HepG2 (cell line): ENCODE data around the gene VSX1. TPM values are rescaled to one million over a fixed set of nuclear protein-coding genes. Genes with fewer than 3 reads are reported as not detected.

Experiments used
- CBX5 ChIP-seq: sonication (generic); formaldehyde crosslinking; IDR thresholded peaks from 2 replicates; pipeline ENCODE4 v1.4.0; 2020; ENCODE audit warnings: missing genetic modification reagents, borderline replicate concordance
- ERF ChIP-seq: IDR thresholded peaks from 2 replicates; pipeline ENCODE4 v1.6.1; 2018; ENCODE audit warnings: missing biosample characterization, missing genetic modification reagents
- HDAC2 ChIP-seq: sonication (generic); formaldehyde crosslinking; IDR thresholded peaks from 2 replicates; pipeline ENCODE4 v1.4.0; 2020; ENCODE audit warnings: missing genetic modification reagents
- HNRNPUL1 ChIP-seq: fragments of 200-400 bp; formaldehyde crosslinking; IDR thresholded peaks from 2 replicates; pipeline ENCODE4 v1.6.1; 2017; ENCODE audit warnings: low read depth, mild to moderate bottlenecking, low read length, moderate library complexity
- IRF2 ChIP-seq: IDR thresholded peaks from 2 replicates; pipeline ENCODE4 v1.6.1; 2018; ENCODE audit warnings: missing genetic modification reagents, missing compliant biosample characterization
- IRX3 ChIP-seq: sonication (generic); formaldehyde crosslinking; IDR thresholded peaks from 2 replicates; pipeline ENCODE4 v1.8.1; 2023; ENCODE audit warnings: mild to moderate bottlenecking, low read depth, missing genetic modification reagents, borderline replicate concordance
- ISL2 ChIP-seq: sonication (generic); formaldehyde crosslinking; IDR thresholded peaks from 2 replicates; pipeline ENCODE4 v1.5.0; 2020; ENCODE audit warnings: missing genetic modification reagents
- MEIS1 ChIP-seq: sonication (generic); formaldehyde crosslinking; IDR thresholded peaks from 2 replicates; pipeline ENCODE4 v1.9.0; 2021; ENCODE audit warnings: mild to moderate bottlenecking, missing genetic modification reagents, moderate library complexity, borderline replicate concordance
- STAG1 ChIP-seq: sonication (generic); formaldehyde crosslinking; IDR thresholded peaks from 2 replicates; pipeline ENCODE4 v1.4.0; 2020; ENCODE audit warnings: missing genetic modification reagents
- XRCC5 ChIP-seq: fragments of 200-400 bp; formaldehyde crosslinking; optimal IDR thresholded peaks from 2 replicates; pipeline ENCODE3; 2017; ENCODE audit warnings: mild to moderate bottlenecking, low read length
- YEATS4 ChIP-seq: sonication (generic); formaldehyde crosslinking; IDR thresholded peaks from 2 replicates; pipeline ENCODE4 v1.4.0; 2020; ENCODE audit warnings: missing genetic modification reagents, borderline replicate concordance
- ZFY ChIP-seq: sonication (generic); formaldehyde crosslinking; IDR thresholded peaks from 2 replicates; pipeline ENCODE4 v1.4.0; 2020; ENCODE audit warnings: missing genetic modification reagents
- ZNF337 ChIP-seq: sonication (generic); formaldehyde crosslinking; IDR thresholded peaks from 2 replicates; pipeline ENCODE4 v1.5.1; 2020; ENCODE audit warnings: missing genetic modification reagents, low read depth, mild to moderate bottlenecking, borderline replicate concordance
- ZNF746 ChIP-seq: sonication (generic); formaldehyde crosslinking; IDR thresholded peaks from 2 replicates; pipeline ENCODE4 v1.8.0; 2022; ENCODE audit warnings: mild to moderate bottlenecking, missing genetic modification reagents
- ZNF782 ChIP-seq: sonication (generic); formaldehyde crosslinking; IDR thresholded peaks from 2 replicates; pipeline ENCODE4 v1.4.0; 2020; ENCODE audit warnings: missing genetic modification reagents, mild to moderate bottlenecking, borderline replicate concordance
- polyA plus RNA-seq, 8 experiments: library from polyadenylated mRNA; depleted of rRNA in 3 of 8; stranded (reverse) in 7 of 8; unstranded in 1 of 8; fragments of >200 nt; fragmentation: Illumina TruSeq in 4 of 8; extraction: Trizol in 4 of 8; gene quantifications; 2 replicates each; pipeline versions ENCODE4 v1.2.1 to v1.2.3, GENCODE V29; 2011 to 2016; ENCODE audit warnings: low read depth in 4 of 8, missing spikeins in 1 of 8, mixed read lengths in 1 of 8; ENCODE audit not compliant: insufficient read depth in 1 of 8
- total RNA-seq, 5 experiments: library from RNA; depleted of rRNA; stranded (reverse); fragments of >200 nt; fragmentation: Illumina TruSeq; extraction: Trizol; gene quantifications; 2 replicates each; pipeline ENCODE4 v1.2.3, GENCODE V29; 2016; ENCODE audit warnings: low read depth in 1 of 5
- TF ChIP-seq, protein P1 (sequence below): sonication (generic); formaldehyde crosslinking; IDR thresholded peaks from 2 replicates; pipeline ENCODE4 v1.5.1; 2020; ENCODE audit warnings: missing genetic modification reagents, mild to moderate bottlenecking, borderline replicate concordance
- TF ChIP-seq, protein P2 (sequence below): sonication (generic); formaldehyde crosslinking; IDR thresholded peaks from 2 replicates; pipeline ENCODE4 v1.4.0; 2020; ENCODE audit warnings: missing genetic modification reagents
- TF ChIP-seq, protein P3 (sequence below): sonication (generic); formaldehyde crosslinking; IDR thresholded peaks from 2 replicates; pipeline ENCODE4 v1.5.1; 2020; ENCODE audit warnings: mild to moderate bottlenecking, moderate library complexity, missing genetic modification reagents
- TF ChIP-seq, protein P4 (sequence below): sonication (generic); formaldehyde crosslinking; IDR thresholded peaks from 2 replicates; pipeline ENCODE4 v1.5.0; 2020; ENCODE audit warnings: mild to moderate bottlenecking, missing genetic modification reagents
- TF ChIP-seq, protein P5 (sequence below): IDR thresholded peaks from 2 replicates; pipeline ENCODE4 v1.6.1; 2016; ENCODE audit warnings: control low read depth
- TF ChIP-seq, protein P6 (sequence below): sonication (generic); formaldehyde crosslinking; IDR thresholded peaks from 2 replicates; pipeline ENCODE4 v1.4.0; 2020; ENCODE audit warnings: missing genetic modification reagents

The VSX1 gene
- total and polyA plus RNA-seq, 2 of the 13 experiments (the other 11 are each of a cell fraction or from before 2014, with no cell fraction given) = 0.04 TPM; not detected in 1

DNA sequence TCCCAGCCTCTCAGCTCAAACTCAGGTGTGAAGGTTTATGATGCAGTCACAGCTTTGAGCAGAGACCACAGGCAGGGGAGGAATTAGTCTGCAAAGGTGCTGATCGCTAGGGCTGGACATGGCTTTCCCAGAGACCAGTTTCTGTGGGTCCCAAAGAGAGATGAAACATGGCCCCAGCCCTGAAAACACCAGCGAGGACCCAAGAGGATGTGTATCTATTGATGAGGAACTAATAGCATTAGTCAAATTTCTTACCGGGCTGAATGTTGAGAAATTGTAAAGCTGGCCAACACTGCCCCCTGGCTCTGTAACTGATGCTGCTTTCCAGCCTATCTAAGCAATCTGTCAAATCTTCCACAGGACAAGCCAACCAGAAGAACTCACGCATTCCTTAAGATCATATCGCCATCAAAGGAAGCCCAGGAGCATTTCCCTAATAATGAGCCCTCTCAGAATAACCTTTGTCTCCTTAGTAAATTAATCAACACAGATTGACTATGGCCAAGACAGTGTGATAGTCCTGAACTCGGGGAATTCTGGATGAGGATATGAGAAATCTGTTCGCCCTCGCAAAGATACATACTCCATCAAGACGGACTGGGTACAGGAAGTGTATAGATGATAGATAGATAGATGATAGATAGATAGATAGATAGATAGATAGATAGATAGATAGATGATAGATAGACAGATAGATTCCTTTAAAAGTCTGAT is 16.2 kb downstream of the VSX1 start (continued):
- TF ChIP-seq, protein P1, sequence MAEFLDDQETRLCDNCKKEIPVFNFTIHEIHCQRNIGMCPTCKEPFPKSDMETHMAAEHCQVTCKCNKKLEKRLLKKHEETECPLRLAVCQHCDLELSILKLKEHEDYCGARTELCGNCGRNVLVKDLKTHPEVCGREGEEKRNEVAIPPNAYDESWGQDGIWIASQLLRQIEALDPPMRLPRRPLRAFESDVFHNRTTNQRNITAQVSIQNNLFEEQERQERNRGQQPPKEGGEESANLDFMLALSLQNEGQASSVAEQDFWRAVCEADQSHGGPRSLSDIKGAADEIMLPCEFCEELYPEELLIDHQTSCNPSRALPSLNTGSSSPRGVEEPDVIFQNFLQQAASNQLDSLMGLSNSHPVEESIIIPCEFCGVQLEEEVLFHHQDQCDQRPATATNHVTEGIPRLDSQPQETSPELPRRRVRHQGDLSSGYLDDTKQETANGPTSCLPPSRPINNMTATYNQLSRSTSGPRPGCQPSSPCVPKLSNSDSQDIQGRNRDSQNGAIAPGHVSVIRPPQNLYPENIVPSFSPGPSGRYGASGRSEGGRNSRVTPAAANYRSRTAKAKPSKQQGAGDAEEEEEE (CRISPR knock-in tag) = no peak
- TF ChIP-seq IRF2 (CRISPR knock-in tag) (0 out of 2 replicates have a peak, but pooled peaks have one; percentile 47), ZFY (CRISPR knock-in tag) (0 out of 2 replicates have a peak, but pooled peaks have one; percentile 3), ZNF782 (CRISPR knock-in tag) (no peak), HDAC2 (CRISPR knock-in tag) (no peak), ISL2 (CRISPR knock-in tag) (no peak), CBX5 (CRISPR knock-in tag) (0 out of 2 replicates have a peak, but pooled peaks have one; percentile 33), YEATS4 (CRISPR knock-in tag) (no peak), ERF (CRISPR knock-in tag) (peak; percentile 53; the same call in 1 of the 2 replicates), MEIS1 (CRISPR knock-in tag) (no peak), HNRNPUL1 (no peak), STAG1 (CRISPR knock-in tag) (peak; percentile 97), ZNF746 (CRISPR knock-in tag) (no peak), XRCC5 (peak; percentile 38), ZNF337 (CRISPR knock-in tag) (no peak), IRX3 (CRISPR knock-in tag) (no peak)
- TF ChIP-seq, protein P2, sequence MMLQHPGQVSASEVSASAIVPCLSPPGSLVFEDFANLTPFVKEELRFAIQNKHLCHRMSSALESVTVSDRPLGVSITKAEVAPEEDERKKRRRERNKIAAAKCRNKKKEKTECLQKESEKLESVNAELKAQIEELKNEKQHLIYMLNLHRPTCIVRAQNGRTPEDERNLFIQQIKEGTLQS (CRISPR knock-in tag) = peak; percentile 18; the same call in 1 of the 2 replicates
- TF ChIP-seq, protein P3, sequence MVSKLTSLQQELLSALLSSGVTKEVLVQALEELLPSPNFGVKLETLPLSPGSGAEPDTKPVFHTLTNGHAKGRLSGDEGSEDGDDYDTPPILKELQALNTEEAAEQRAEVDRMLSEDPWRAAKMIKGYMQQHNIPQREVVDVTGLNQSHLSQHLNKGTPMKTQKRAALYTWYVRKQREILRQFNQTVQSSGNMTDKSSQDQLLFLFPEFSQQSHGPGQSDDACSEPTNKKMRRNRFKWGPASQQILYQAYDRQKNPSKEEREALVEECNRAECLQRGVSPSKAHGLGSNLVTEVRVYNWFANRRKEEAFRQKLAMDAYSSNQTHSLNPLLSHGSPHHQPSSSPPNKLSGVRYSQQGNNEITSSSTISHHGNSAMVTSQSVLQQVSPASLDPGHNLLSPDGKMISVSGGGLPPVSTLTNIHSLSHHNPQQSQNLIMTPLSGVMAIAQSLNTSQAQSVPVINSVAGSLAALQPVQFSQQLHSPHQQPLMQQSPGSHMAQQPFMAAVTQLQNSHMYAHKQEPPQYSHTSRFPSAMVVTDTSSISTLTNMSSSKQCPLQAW (CRISPR knock-in tag) = 0 out of 2 replicates have a peak, but pooled peaks have one; percentile 29
- TF ChIP-seq, protein P4, sequence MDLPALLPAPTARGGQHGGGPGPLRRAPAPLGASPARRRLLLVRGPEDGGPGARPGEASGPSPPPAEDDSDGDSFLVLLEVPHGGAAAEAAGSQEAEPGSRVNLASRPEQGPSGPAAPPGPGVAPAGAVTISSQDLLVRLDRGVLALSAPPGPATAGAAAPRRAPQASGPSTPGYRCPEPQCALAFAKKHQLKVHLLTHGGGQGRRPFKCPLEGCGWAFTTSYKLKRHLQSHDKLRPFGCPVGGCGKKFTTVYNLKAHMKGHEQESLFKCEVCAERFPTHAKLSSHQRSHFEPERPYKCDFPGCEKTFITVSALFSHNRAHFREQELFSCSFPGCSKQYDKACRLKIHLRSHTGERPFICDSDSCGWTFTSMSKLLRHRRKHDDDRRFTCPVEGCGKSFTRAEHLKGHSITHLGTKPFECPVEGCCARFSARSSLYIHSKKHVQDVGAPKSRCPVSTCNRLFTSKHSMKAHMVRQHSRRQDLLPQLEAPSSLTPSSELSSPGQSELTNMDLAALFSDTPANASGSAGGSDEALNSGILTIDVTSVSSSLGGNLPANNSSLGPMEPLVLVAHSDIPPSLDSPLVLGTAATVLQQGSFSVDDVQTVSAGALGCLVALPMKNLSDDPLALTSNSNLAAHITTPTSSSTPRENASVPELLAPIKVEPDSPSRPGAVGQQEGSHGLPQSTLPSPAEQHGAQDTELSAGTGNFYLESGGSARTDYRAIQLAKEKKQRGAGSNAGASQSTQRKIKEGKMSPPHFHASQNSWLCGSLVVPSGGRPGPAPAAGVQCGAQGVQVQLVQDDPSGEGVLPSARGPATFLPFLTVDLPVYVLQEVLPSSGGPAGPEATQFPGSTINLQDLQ (CRISPR knock-in tag) = no peak
- TF ChIP-seq, protein P5, sequence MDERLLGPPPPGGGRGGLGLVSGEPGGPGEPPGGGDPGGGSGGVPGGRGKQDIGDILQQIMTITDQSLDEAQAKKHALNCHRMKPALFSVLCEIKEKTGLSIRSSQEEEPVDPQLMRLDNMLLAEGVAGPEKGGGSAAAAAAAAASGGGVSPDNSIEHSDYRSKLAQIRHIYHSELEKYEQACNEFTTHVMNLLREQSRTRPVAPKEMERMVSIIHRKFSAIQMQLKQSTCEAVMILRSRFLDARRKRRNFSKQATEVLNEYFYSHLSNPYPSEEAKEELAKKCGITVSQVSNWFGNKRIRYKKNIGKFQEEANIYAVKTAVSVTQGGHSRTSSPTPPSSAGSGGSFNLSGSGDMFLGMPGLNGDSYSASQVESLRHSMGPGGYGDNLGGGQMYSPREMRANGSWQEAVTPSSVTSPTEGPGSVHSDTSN (CRISPR knock-in tag) = no peak
- TF ChIP-seq, protein P6, sequence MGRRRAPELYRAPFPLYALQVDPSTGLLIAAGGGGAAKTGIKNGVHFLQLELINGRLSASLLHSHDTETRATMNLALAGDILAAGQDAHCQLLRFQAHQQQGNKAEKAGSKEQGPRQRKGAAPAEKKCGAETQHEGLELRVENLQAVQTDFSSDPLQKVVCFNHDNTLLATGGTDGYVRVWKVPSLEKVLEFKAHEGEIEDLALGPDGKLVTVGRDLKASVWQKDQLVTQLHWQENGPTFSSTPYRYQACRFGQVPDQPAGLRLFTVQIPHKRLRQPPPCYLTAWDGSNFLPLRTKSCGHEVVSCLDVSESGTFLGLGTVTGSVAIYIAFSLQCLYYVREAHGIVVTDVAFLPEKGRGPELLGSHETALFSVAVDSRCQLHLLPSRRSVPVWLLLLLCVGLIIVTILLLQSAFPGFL (CRISPR knock-in tag) = no peak
